ENCODE data around the gene MAP1B.
A peak's percentile ranks its signal among the peaks of the same experiment; 100 is the strongest.

Gene MAP1B

GRCh38 chr5:72199681-72200080 lies 92.4 kb downstream of the MAP1B start:
- no peak for DNase-seq

DNA sequence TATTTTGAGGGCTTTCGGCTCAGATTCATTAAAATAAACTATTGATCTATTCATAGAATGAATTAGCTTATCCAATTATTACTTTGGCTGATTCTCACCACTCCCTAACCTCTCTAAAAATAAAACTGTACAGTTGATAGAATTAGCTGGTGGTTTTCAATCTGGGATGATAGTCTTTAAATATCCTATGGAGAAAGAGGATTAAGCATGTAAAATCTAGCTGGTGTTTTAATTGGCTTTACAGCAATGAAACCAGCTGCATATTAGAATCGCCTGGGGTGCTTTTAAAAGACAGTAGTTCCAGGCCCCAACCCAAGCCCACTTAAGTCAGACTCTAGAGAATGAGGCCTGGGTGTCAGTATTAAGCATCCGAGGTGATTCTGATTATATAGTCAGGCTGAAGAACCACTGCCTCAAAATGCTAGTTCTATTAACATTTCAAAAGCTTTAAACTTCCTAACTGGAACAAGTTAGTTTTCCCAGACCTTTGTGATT lies 95.1 kb downstream of the MAP1B start:
- no peak for DNase-seq

GRCh38 chr5:72203251-72203845 lies 96.1 kb downstream of the MAP1B start:
- DNase-seq: no peak

DNA sequence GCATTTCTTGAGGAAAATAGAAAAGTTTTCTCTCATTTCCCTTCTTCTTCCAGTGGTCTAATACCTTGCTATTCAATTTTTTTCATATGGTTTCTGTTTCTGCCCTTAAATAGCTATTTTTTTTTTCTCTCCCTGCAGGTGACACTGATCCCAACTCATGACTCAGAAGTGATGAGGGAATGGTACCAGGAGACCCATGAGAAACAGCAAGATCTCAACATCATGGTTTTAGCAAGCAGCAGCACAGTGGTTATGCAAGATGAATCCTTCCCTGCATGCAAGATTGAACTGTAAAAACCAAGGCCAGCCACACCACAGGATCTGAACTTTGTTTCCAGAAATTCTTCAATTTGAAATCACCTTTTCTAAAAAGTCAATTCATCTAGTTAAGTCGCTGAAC lies 97.7 kb downstream of the MAP1B start:
- no peak for DNase-seq

GRCh38 chr5:72205431-72206009 lies 98.2 kb downstream of the MAP1B start:
- DNase-seq: no peak

- no peak for DNase-seq
These were observed 98.9 kb downstream of the MAP1B start for GRCh38 chr5:72206160-72206559.

DNA sequence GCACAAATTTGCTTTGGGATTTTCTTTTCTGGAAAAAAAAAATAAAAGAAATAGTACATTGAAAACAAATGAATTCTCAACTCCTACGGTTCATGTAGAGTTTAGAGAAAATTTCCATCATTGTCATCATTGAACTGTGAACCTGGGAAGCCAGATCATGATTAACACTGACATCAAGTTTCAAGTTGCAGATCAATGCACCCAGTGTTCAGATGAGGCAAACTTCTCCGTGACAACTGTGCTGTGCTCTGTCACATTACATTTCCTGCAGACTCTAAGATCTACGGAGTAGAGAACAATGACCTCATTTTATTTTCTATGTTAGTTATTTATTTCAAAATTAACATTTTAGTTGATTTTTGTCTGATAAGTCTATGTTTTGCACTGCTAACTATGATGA lies 99.7 kb downstream of the MAP1B start:
- DNase-seq: no peak

DNA sequence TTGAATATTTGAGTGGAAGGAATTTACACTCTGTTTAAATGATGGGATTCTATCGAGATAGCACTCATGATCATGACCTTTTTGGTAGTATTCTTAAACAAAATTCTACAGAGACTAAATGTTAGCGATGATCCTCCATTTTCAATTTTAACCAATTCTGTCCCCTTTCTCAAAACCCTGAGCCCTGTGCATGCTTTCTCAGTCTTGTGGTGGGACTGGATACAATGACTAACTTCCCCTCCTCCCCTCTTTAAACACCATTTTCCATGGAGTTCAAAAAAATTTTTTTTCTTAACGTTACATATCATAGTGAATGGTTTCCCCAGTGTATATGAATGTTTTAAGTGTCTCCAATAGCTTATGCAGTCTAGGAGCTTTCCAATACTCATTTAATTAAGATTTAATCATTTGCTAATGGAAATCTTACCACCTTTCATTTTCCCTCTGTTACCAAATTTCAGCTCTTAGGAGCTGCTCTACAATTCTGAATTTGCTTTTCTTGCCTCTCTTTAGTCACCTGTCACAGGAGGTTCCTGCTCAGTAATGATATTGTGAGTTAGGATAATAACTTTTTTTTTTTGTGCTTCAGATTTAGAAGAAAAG lies 101.2 kb downstream of the MAP1B start:
- DNase-seq: no peak

GRCh38 chr5:72209147-72210115 lies 102.2 kb downstream of the MAP1B start:
- DNase-seq: peak; percentile 87

DNA sequence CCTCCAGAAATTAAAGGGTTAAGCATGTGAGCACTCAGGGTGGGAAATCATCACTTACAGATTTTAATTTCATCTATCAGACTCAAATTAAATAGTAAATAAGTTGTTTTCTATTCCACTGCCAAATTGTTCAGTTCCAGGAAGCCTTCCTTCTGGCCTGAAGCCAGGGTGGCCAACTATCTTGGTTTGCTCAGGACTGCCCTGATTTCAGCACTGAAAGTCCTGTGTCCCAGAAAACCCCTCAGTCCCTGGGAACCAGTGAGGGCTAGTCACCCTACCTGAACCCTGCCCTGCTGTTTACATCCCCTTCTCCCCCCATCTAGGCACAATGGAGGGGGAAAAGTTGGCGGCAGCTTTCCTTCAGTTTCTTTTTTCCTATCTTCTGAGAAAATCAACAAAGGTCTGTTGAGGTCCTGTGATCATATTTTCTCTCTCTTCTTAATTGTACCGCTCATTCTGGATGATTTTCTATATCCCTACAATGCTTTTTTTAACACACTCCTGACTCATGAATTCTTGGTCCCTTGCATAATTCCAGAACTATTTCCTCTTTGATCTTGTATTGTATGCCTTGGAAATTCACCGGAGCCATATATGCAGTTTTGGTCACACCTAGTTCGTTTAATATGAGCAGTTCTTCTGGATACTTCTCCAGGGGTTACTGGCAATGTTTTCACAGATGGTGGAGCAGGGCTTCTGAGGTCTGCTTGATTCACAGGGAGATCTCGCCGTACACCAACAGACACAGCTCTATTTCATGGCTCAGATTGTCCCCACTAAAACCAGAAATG lies 103.8 kb downstream of the MAP1B start:
- peak; percentile 1 for DNase-seq

GRCh38 chr5:72212171-72212570 lies 104.9 kb downstream of the MAP1B start:
- no peak for DNase-seq

- DNase-seq: no peak
These were observed 106.2 kb downstream of the MAP1B start for GRCh38 chr5:72213482-72213881.

- no peak for DNase-seq
These were observed 106.9 kb downstream of the MAP1B start for GRCh38 chr5:72214168-72214567.

- no peak for DNase-seq
These were observed 109.5 kb downstream of the MAP1B start for GRCh38 chr5:72216756-72217155.

GRCh38 chr5:72221099-72221498 lies 113.8 kb downstream of the MAP1B start:
- no peak for DNase-seq

GRCh38 chr5:72221541-72221940 lies 114.3 kb downstream of the MAP1B start:
- DNase-seq: no peak

DNA sequence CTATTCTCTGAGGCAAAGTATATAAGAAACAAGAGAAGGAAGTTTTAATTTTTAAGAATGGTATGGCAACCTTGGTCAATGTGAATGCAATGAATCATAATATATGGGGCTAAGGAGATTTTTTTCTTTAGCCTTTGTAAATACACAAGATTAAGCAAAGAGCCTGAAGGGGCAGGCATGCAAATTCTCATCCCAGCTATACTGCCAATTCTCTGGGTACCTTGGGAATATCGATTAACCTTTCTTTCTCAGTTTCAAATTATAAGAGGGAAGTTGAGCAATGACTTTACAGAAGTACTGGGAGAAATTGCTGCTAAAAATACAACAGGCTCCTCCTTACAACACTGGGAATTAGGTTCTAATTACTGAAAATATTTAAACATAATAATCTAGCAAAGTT lies 115.2 kb downstream of the MAP1B start:
- no peak for DNase-seq

DNA sequence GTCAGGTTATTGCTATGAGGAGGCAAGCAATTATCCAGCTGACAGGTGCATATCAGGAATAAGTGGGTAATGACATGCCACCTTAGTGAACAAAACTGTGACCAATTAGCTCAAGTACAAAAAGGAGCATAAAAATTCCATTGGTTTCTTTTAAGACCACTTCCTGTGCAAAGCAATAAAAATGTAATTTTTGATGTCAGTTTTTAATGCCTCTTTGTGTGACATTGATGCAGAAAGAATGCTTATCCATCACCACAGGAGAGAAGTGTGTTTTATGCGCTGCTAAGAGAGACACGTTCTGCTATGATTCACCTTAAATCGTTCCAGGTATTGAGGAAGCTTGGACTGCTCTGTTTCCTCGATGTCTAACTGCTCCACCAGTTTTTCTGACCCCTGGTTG lies 116.1 kb downstream of the MAP1B start:
- no peak for DNase-seq

- no peak for DNase-seq
These were observed 117.7 kb downstream of the MAP1B start for GRCh38 chr5:72224946-72225463.

DNA sequence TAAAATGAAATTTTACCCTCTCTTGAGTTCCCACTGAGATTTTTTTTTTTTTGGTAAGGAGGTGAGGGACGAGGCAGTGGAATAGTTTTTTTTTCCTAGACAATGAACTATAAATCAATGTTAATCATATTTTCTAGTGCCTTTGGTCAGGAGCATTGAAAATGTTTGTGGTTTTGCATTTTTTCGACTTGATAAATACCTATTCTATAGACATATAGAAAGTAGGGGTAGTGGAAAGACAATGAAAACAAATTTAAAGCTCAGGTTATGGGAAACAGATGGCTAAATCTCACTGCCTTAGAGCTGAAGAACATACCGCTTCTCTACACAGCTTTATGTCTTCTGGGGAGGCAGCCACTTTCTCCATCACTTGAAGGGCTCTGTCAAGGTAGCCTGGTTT lies 118.5 kb downstream of the MAP1B start:
- no peak for DNase-seq

GRCh38 chr5:72226950-72227349 lies 119.7 kb downstream of the MAP1B start:
- DNase-seq: no peak

DNA sequence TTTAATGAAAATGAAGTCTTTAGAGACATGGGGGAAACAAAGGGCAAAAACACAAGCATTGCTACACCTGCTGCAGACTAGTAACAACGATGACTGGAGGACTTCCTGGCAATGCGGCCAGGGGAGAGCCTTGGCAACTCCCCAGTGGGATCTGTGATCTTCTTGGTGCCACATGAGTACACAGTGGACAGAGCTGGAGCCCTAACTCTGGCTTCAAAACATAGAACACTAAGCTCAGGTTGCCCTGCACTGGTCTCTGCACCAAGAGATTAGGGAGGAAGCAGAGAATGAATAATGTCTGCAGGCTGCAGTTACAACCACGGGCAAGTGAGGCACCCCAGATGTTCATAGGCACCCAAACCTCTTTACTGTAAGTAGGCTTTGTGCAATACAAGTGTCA lies 121.7 kb downstream of the MAP1B start:
- no peak for DNase-seq
